GM12865 (cell line): ENCODE data around the gene BLCAP.
"Not testable (repeated sequence)": the region's sequence is repeated elsewhere in the genome, so short reads cannot be mapped to it uniquely, and the experiment has no call there.

Experiments used
- DNase-seq: peaks from one replicate; pipeline ENCODE4 v3.0.0; 2010; ENCODE audit warnings: low read depth
- H3K4me3 ChIP-seq: 2 replicates; pipeline ENCODE4 v1.5.1; 2011; ENCODE audit warnings: mild to moderate bottlenecking, low read depth, low read length, control low read depth
- TF ChIP-seq, protein P1 (sequence below): IDR thresholded peaks from 2 replicates; pipeline ENCODE4 v1.5.1; 2011; ENCODE audit warnings: low read length, control low read depth, low read depth, inconsistent platforms; ENCODE audit not compliant: insufficient read depth; ENCODE audit errors: missing control alignments

BLCAP gene

DNA sequence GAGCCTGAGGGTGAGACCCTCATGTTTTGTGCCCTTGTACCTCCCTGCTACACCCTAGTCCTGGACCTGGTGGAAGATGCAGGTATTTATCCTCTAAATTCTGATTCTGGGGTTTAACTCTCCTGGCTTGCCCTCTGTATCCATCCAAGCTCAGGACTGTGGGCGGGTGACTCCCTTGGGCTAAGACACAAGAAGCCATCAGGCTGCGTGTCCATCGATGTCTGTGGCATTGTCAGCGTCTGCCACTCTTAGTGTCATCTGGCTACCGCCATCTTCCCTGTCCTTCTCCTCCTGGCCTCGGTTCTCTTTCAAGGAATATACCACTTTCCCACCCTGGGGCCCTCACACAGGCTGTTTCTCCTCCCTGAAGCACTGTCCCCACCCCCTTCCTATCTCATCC lies 28.9 kb upstream of the BLCAP start:
- no peak overlapping the region for H3K4me3 ChIP-seq
- no peak for DNase-seq
- TF ChIP-seq, protein P1, sequence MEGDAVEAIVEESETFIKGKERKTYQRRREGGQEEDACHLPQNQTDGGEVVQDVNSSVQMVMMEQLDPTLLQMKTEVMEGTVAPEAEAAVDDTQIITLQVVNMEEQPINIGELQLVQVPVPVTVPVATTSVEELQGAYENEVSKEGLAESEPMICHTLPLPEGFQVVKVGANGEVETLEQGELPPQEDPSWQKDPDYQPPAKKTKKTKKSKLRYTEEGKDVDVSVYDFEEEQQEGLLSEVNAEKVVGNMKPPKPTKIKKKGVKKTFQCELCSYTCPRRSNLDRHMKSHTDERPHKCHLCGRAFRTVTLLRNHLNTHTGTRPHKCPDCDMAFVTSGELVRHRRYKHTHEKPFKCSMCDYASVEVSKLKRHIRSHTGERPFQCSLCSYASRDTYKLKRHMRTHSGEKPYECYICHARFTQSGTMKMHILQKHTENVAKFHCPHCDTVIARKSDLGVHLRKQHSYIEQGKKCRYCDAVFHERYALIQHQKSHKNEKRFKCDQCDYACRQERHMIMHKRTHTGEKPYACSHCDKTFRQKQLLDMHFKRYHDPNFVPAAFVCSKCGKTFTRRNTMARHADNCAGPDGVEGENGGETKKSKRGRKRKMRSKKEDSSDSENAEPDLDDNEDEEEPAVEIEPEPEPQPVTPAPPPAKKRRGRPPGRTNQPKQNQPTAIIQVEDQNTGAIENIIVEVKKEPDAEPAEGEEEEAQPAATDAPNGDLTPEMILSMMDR: no peak

DNA sequence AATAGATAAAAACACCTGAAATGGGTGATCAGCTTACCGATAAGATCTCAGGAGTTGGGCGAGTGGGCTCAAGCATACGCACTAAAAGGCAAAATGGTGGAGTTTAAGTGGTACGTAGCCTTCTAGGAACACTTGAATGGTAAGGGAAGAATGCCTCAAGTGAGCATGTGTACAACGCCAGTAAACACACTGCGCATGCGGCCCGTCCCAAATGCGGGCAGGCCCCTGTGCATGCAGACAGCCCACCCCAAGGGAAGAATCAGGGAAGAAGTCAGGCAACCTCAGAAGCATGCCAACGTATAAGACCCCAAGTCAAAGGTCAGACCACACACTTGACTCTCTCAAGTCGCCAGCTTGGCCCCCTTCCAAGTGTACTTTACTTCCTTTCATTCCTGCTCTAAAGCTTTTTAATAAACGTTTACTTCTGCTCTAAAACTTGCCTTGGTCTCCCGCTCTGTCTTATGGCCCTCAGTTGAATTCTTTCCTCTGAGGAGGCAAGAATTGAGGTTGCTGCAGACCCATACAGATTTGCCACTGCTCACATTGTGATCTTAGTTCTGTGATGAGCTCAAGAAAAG lies 27.1 kb upstream of the BLCAP start:
- not testable (repeated sequence) for H3K4me3 ChIP-seq, DNase-seq

DNA sequence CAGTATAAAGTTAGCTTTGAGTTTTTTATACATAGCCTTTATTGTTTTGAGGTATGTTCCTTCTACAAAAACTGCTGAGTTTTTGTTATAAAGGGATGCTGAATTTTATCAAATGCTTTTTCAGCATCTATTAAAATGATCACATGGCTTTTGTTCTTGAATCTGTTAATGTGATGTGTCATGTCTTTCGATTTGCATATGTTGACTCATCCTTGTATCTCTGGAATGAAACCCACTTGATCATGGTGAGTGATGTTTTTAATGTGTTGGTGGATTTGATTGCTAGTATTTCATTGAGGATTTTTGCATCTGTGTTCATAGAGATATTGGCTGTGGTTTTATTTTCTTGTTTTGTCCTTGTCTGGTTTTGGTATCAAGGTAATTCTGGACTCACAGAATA lies 24.7 kb upstream of the BLCAP start:
- TF ChIP-seq, protein P1: no peak
- no peak for DNase-seq
- no peak overlapping the region for H3K4me3 ChIP-seq

DNA sequence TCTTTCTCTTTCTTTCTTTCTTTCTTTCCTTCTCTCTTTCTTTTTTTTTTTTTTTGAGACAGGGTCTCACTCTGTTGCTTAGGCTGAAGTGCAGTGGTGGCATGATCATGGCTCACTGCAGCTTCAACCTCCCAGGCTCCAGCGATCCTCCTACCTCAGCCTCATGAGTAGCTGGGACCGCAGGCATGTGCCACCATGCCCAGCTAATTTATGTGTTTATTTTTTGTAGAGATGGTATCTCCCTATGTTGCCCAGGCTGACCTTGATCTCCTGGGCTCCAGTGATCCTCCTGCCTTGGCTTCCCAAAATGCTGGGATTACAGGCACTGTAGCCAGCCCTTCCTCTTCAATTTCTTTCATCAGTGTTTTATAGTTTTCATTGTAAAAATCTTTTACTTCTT lies 24.0 kb upstream of the BLCAP start:
- DNase-seq, H3K4me3 ChIP-seq: not testable (repeated sequence)

DNA sequence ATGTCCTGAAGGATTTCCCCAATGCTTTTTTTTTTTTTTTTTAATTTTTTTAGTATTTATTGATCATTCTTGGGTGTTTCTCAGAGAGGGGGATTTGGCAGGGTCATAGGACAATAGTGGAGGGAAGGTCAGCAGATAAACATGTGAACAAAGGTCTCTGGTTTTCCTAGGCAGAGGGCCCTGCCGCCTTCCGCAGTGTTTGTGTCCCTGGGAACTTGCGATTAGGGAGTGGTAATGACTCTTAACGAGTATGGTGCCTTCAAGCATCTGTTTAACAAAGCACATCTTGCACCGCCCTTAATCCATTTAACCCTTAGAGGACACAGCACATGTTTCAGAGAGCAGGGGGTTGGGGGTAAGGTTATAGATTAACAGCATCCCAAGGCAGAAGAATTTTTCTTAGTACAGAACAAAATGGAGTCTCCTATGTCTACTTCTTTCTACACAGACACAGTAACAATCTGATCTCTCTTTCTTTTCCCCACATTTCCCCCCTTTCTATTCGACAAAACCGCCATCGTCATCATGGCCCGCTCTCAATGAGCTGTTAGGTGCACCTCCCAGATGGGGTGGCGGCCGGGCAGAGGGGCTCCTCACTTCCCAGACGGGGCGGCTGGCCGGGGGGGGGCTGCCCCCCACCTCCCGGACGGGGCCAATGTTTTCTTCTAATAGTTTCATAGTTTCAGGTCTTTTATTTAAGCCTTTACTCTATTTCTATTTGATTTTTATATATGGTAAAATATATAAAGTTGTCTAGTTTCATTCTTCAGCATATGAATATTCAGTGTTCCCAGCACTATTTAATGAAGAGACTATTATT lies 22.6 kb upstream of the BLCAP start:
- not testable (repeated sequence) for H3K4me3 ChIP-seq, DNase-seq

DNA sequence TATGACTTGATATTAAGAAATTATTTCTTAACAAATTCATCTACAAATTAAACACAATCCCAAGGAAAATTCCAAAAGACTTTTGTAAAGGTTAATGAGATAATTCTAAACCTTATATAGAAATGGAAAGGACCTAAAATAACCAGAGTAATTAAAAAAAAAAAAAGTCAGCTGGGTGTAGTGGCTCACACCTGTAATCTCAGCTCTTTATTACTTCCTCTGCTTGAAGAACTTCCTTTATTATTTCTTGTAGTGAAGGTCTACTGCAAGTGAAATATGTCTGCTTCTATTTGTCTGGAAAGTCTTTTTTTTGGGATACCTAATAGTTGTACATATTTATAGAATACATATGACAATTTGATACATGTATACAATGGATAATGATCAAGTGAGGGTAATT lies 20.2 kb upstream of the BLCAP start:
- no peak for DNase-seq
- TF ChIP-seq, protein P1: no peak
- no peak overlapping the region for H3K4me3 ChIP-seq

DNA sequence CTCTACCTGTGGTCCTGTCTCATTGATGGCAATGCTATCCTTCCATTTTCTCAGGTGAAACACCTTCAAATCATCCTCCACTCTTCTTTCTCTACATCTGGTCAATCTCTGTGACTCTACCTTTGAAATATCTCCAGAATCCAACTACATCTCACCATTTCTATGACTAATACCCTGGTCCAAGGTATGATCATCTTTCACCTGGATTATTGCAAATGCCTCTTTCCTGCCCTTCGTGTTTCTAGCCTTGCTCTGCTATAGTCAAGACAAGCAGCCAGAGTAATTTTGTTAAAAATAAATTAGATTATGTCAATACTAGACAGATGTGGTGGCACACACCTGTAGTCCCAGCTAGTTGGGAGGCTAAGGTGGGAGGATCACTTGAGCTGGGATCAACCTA lies 17.8 kb upstream of the BLCAP start:
- TF ChIP-seq, protein P1: no peak
- H3K4me3 ChIP-seq: no peak overlapping the region
- DNase-seq: no peak

DNA sequence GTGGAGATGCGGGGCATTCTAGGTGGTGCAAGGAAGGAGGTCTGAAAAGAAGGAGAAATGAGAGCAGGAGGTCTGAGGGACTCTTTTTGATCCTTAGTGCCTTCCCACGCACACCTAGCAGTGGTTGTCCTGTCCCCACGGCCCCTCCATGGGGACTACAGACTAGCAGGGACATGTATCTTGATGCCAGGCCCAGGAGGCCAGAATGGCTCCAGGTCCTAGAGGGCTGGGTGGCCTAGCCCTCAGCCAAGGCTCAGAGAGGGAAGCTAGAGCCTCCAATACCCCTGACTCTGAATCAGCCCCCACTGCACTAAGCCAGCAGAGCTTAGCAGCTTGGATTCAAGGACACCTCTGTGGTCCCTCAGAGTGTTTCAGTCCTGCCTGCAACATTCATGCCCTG lies 16.7 kb upstream of the BLCAP start:
- no peak for DNase-seq
- TF ChIP-seq, protein P1: no peak
- no peak overlapping the region for H3K4me3 ChIP-seq
